SH-SY5Y (cell line): Measurements from ENCODE around the gene TMEM60.

Experiments used
- GATA2 ChIP-seq: IDR thresholded peaks from 2 replicates; pipeline ENCODE4 v1.6.1; 2011; ENCODE audit warnings: mild to moderate bottlenecking, low read depth, low read length
- GATA3 ChIP-seq: IDR thresholded peaks from 2 replicates; pipeline ENCODE4 v1.6.1; 2011; ENCODE audit warnings: low read depth, mild to moderate bottlenecking, low read length, moderate library complexity

DNA sequence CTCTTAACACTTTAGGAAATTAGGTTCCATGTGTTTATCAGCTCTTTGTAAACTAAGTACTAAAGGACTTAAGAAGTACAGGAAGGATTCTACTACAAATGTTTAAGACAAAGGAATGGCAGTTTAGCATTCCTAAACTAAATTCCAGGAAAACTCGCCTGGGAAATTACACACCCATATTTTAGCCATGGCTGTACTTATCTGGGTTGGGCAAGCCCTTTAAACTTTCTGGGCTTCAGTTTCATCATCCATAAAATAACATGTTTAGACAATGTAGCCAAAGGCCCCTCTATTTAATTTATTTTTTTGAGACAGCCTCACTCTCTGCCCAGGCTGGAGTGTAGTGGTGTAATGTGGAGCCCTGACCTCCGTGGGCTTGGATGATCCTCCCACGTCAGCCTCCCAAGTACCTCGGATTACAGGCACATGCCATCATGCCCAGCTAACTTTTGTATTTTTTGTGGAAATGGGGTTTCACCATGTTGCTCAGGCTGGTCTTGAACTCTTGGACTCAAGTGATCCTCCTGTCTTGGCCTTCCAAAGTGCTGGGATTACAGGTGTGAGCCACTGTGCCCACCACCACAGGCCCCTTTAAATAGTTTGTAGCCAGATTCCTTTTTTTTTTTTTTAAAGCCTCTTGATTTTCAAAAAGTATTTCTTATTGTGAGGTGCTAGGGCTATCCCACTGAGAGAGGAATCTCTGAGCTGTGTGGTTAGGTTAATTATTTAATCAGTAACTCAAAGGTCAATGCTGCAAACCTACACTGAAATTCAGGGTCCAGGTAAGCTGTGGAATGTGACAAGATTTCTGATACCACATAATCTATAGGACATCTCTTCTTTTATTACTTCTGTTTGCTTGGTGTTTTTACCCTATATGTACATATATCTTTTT is 32.1 kb downstream of the TMEM60 start:
- no peak for TF ChIP-seq GATA3
- TF ChIP-seq GATA2 = no peak
